Activated CD8-positive, alpha-beta memory T cell treated with anti-CD3 and anti-CD28 coated beads, Interleukin-2, amount 50 U/mL, for 24 hours (primary cell): Measurements from ENCODE around the gene CARD9.

Experiments
- DNase-seq: peaks from one replicate; pipeline ENCODE4 v3.0.0-alpha.2; 2020; ENCODE audit errors: extremely low read depth

CARD9 gene

GRCh38 chr9:136335296-136336155 is 37.9 kb downstream of the CARD9 start:
- no peak for DNase-seq

GRCh38 chr9:136334541-136334940 is 38.9 kb downstream of the CARD9 start:
- DNase-seq, result no peak

- no peak for DNase-seq
Measured at GRCh38 chr9:136333486-136333885, 40.0 kb downstream of the CARD9 start.

- DNase-seq, result no peak
Measured at GRCh38 chr9:136333045-136333444, 40.4 kb downstream of the CARD9 start.

- no peak for DNase-seq
Measured at GRCh38 chr9:136332482-136332983, 40.9 kb downstream of the CARD9 start.

GRCh38 chr9:136331556-136332481 is 41.6 kb downstream of the CARD9 start:
- DNase-seq, result no peak

GRCh38 chr9:136331030-136331429 is 42.4 kb downstream of the CARD9 start:
- no peak for DNase-seq

GRCh38 chr9:136330406-136330990 is 43.0 kb downstream of the CARD9 start:
- no peak for DNase-seq

- no peak for DNase-seq
Measured at GRCh38 chr9:136329636-136330405, 43.6 kb downstream of the CARD9 start.

- DNase-seq, result no peak
Measured at GRCh38 chr9:136329211-136329627, 44.2 kb downstream of the CARD9 start.

- DNase-seq, result no peak
Measured at GRCh38 chr9:136328622-136329041, 44.8 kb downstream of the CARD9 start.

GRCh38 chr9:136328011-136328621 is 45.4 kb downstream of the CARD9 start:
- DNase-seq, result no peak

GRCh38 chr9:136327304-136327974 is 46.0 kb downstream of the CARD9 start, which contains the start of gene GPSM1:
TSS of gene GPSM1 (plus strand) at chr9:136327539. CDS start at chr9:136327696, 157 bp downstream.
- no peak for DNase-seq

GRCh38 chr9:136326761-136327303 is 46.6 kb downstream of the CARD9 start:
- no peak for DNase-seq

- DNase-seq, result no peak
Measured at GRCh38 chr9:136326061-136326760, 47.3 kb downstream of the CARD9 start.

- DNase-seq, result no peak
Measured at GRCh38 chr9:136325358-136325757, 48.1 kb downstream of the CARD9 start.

GRCh38 chr9:136324501-136325300 is 48.8 kb downstream of the CARD9 start:
- no peak for DNase-seq

GRCh38 chr9:136323371-136323789 is 50.1 kb downstream of the CARD9 start:
- DNase-seq, result no peak
